Astrocyte (in vitro differentiated cells and primary cell): ENCODE measurements around the gene USP25. TPM values are rescaled to one million over a fixed set of nuclear protein-coding genes. Genes with fewer than 3 reads are reported as not detected.

Experiments used
- DNase-seq: peaks from one replicate; pipeline ENCODE4 v3.0.0-alpha.2; 2010; ENCODE audit warnings: low read depth
- FAIRE-seq: peaks from 2 replicates; lab custom pipeline; 2011; peaks lifted over from hg19 to GRCh38; lab: Jason Lieb, UNC
- H2AFZ ChIP-seq: 2 replicates; pipeline ENCODE4 v1.6.0; 2012; ENCODE audit warnings: low read depth, low read length, inconsistent platforms
- H3K27ac ChIP-seq: 2 replicates; pipeline ENCODE4 v1.5.1; 2011; ENCODE audit warnings: low read depth, low read length, inconsistent platforms
- H3K27me3 ChIP-seq: 2 replicates; pipeline ENCODE4 v1.6.0; 2011; ENCODE audit warnings: low read length, inconsistent platforms; ENCODE audit not compliant: insufficient read depth
- H3K36me3 ChIP-seq: 2 replicates; pipeline ENCODE4 v1.5.1; 2011; ENCODE audit warnings: low read length, inconsistent platforms; ENCODE audit not compliant: insufficient read depth
- H3K4me1 ChIP-seq: 2 replicates; pipeline ENCODE4 v1.5.1; 2011; ENCODE audit warnings: low read length, inconsistent platforms; ENCODE audit not compliant: insufficient read depth
- H3K4me2 ChIP-seq: 2 replicates; pipeline ENCODE4 v1.6.0; 2012; ENCODE audit warnings: low read length, inconsistent platforms
- H3K4me3 ChIP-seq: 2 replicates; pipeline ENCODE4 v1.5.1; 2011; ENCODE audit warnings: low read depth, mild to moderate bottlenecking, low read length, inconsistent platforms; ENCODE audit not compliant: insufficient read depth
- H3K79me2 ChIP-seq: 2 replicates; pipeline ENCODE4 v1.6.0; 2012; ENCODE audit warnings: mild to moderate bottlenecking, low read length, inconsistent platforms; ENCODE audit not compliant: insufficient read depth
- H3K9ac ChIP-seq: 2 replicates; pipeline ENCODE4 v1.6.0; 2012; ENCODE audit warnings: mild to moderate bottlenecking, low read length, inconsistent platforms
- H3K9me3 ChIP-seq: 2 replicates; pipeline ENCODE4 v1.5.1; 2012; ENCODE audit warnings: low read depth, mild to moderate bottlenecking, low read length, inconsistent platforms; ENCODE audit not compliant: insufficient read depth
- H4K20me1 ChIP-seq: 2 replicates; pipeline ENCODE4 v1.6.0; 2012; ENCODE audit warnings: low read length, inconsistent platforms; ENCODE audit not compliant: insufficient read depth
- H3K27ac Mint-ChIP-seq: one replicate; pipeline ENCODE4 v1.8.0; 2021; ENCODE audit warnings: mild to moderate bottlenecking, mixed read lengths; ENCODE audit not compliant: unreplicated experiment
- H3K27me3 Mint-ChIP-seq: one replicate; pipeline ENCODE4 v1.8.0; 2021; ENCODE audit warnings: low read depth, mixed read lengths; ENCODE audit not compliant: unreplicated experiment
- H3K36me3 Mint-ChIP-seq: one replicate; pipeline ENCODE4 v1.8.0; 2021; ENCODE audit warnings: low read depth, mixed read lengths; ENCODE audit not compliant: unreplicated experiment
- H3K4me1 Mint-ChIP-seq: one replicate; pipeline ENCODE4 v1.8.0; 2021; ENCODE audit warnings: low read depth, mixed read lengths; ENCODE audit not compliant: unreplicated experiment
- H3K4me3 Mint-ChIP-seq: one replicate; pipeline ENCODE4 v1.8.0; 2021; ENCODE audit warnings: mild to moderate bottlenecking, moderate library complexity, mixed read lengths; ENCODE audit not compliant: unreplicated experiment
- H3K9me3 Mint-ChIP-seq: one replicate; pipeline ENCODE4 v1.8.0; 2021; ENCODE audit warnings: mild to moderate bottlenecking, mixed read lengths; ENCODE audit not compliant: unreplicated experiment
- EZH2 ChIP-seq: IDR thresholded peaks from 2 replicates; pipeline ENCODE4 v1.6.1; 2012; ENCODE audit warnings: mild to moderate bottlenecking, low read length, inconsistent platforms; ENCODE audit not compliant: insufficient read depth
- total RNA-seq: library from RNA; stranded (reverse); gene quantifications from 2 replicates; pipeline ENCODE4 v1.2.1, GENCODE V29; 2021
- TF ChIP-seq, protein P1 (sequence below): IDR thresholded peaks from 2 replicates; pipeline ENCODE4 v1.5.1; 2011; ENCODE audit warnings: low read depth, mild to moderate bottlenecking, inconsistent platforms, low read length, moderate library complexity; ENCODE audit not compliant: insufficient read depth

Gene USP25
- total RNA-seq, 1 donor from 2014 or later = 49.5 TPM

DNA sequence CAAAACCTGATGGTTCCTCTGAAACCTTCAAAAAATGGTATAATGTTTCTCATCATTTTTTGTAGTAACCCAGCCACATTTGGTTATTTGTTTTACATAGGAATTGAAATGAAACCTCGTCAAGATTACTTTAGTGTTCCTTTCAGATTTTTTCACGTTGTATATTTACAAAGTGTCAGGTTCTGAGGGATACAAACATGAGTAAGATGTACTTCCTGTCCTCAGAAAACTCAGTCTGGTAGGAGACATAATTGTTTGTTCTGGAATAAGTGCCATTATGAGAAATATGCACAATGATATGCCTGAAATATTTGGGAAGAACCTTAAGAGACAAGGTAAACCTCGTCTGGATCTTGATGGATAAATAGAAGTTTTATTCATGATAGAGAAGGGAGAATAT, 145.5 kb downstream of the USP25 start:
- Histone ChIP-seq H3K36me3 (peaks cover 20% of the 10 kb centered on the region), H3K4me2 (no peak overlapping the region), H4K20me1 (no peaks in the 10 kb centered on the region), H3K79me2 (no peaks in the 10 kb centered on the region), H3K4me1 (no peaks in the 10 kb centered on the region), H3K9me3 (no peaks in the 10 kb centered on the region), H3K27me3 (no peaks in the 10 kb centered on the region), H3K4me3 (no peak overlapping the region), H3K9ac (no peak overlapping the region), H2AFZ (no peak overlapping the region), H3K27ac (no peak overlapping the region)
- H3K36me3 Mint-ChIP-seq = peaks cover 6% of the 10 kb centered on the region
- no peak overlapping the region for H3K4me3 Mint-ChIP-seq
- H3K27me3 Mint-ChIP-seq = no peaks in the 10 kb centered on the region
- H3K9me3 Mint-ChIP-seq = no peaks in the 10 kb centered on the region
- TF ChIP-seq EZH2 = no peak
- H3K27ac Mint-ChIP-seq = no peak overlapping the region
- FAIRE-seq (no peak), DNase-seq (no peak)
- H3K4me1 Mint-ChIP-seq = no peaks in the 10 kb centered on the region

DNA sequence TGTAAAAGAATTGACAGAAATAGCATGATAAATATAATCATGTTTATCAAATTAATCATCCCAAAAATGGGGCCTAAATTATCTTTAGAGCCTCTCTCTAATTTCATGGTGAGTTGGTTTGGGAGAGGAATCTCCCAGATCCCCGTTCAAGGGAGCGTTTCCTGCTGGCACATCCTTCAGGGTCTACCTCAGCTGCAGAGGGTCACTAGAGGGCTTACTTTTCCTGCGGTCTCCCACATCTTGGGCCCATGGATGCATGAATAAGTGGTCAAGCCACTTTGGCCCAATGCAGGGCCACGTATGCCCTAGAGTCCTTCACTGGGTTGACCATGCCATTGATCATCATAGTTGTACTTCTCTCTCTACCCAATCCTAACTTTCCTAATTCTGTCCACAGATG, 164.1 kb downstream of the USP25 start:
- Histone ChIP-seq H3K27me3 (no peaks in the 10 kb centered on the region), H2AFZ (no peak overlapping the region), H3K9ac (no peak overlapping the region), H3K79me2 (no peaks in the 10 kb centered on the region), H3K36me3 (no peaks in the 10 kb centered on the region), H3K27ac (no peak overlapping the region), H3K4me2 (no peak overlapping the region), H3K4me3 (no peak overlapping the region), H4K20me1 (no peaks in the 10 kb centered on the region), H3K9me3 (no peaks in the 10 kb centered on the region), H3K4me1 (no peaks in the 10 kb centered on the region)
- H3K27me3 Mint-ChIP-seq = no peaks in the 10 kb centered on the region
- H3K9me3 Mint-ChIP-seq = peaks cover 5% of the 10 kb centered on the region
- TF ChIP-seq, protein P1, sequence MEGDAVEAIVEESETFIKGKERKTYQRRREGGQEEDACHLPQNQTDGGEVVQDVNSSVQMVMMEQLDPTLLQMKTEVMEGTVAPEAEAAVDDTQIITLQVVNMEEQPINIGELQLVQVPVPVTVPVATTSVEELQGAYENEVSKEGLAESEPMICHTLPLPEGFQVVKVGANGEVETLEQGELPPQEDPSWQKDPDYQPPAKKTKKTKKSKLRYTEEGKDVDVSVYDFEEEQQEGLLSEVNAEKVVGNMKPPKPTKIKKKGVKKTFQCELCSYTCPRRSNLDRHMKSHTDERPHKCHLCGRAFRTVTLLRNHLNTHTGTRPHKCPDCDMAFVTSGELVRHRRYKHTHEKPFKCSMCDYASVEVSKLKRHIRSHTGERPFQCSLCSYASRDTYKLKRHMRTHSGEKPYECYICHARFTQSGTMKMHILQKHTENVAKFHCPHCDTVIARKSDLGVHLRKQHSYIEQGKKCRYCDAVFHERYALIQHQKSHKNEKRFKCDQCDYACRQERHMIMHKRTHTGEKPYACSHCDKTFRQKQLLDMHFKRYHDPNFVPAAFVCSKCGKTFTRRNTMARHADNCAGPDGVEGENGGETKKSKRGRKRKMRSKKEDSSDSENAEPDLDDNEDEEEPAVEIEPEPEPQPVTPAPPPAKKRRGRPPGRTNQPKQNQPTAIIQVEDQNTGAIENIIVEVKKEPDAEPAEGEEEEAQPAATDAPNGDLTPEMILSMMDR = no peak
- no peak for TF ChIP-seq EZH2
- H3K36me3 Mint-ChIP-seq = peaks cover 10% of the 10 kb centered on the region
- DNase-seq (no peak), FAIRE-seq (no peak)
- H3K4me3 Mint-ChIP-seq = no peak overlapping the region
- peaks cover 4% of the 10 kb centered on the region for H3K4me1 Mint-ChIP-seq
- H3K27ac Mint-ChIP-seq = no peak overlapping the region

DNA sequence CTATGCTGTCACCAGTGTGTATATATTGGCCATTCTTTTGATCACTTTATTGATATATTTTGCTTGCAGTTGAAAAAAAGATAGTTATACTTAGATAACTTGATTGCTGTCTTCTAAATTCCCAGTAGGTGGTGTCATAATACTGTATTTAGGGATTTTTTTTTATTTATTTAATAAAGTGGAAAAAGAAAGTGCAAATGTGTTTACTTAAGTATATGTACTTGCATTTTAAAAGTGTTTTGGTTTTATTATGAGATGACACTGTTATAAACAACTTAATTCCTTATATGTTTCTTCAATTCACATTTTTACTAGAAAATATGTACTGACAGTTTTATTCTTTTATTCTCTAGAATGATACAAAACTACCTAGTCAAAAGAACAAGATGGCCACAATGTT, 164.8 kb downstream of the USP25 start:
- Mint-ChIP-seq H3K36me3 (peaks cover 10% of the 10 kb centered on the region), H3K9me3 (peaks cover 10% of the 10 kb centered on the region)
- H3K4me2 ChIP-seq = no peak overlapping the region

More for the DNA sequence above, 164.8 kb downstream of the USP25 start:
- Mint-ChIP-seq H3K27me3 (no peaks in the 10 kb centered on the region), H3K4me1 (peaks cover 4% of the 10 kb centered on the region), H3K27ac (no peak overlapping the region), H3K4me3 (no peak overlapping the region)
- Histone ChIP-seq H3K4me3 (no peak overlapping the region), H3K4me1 (no peaks in the 10 kb centered on the region), H3K36me3 (no peaks in the 10 kb centered on the region), H3K27ac (no peak overlapping the region), H4K20me1 (no peaks in the 10 kb centered on the region), H3K79me2 (no peaks in the 10 kb centered on the region), H2AFZ (no peak overlapping the region), H3K9me3 (no peaks in the 10 kb centered on the region), H3K9ac (no peak overlapping the region), H3K27me3 (no peaks in the 10 kb centered on the region)
- DNase-seq (peak; percentile 23), FAIRE-seq (no peak)
- TF ChIP-seq, protein P1 = peak; percentile 38
- no peak for TF ChIP-seq EZH2
